Nephron progenitor cell (in vitro differentiated cells): Measurements from ENCODE around the gene MN1.

Experiments used
- DNase-seq: peaks from one replicate; pipeline ENCODE4 v3.0.0; 2021
- H3K27ac Mint-ChIP-seq: 2 replicates; pipeline ENCODE4 v1.8.0; 2021; ENCODE audit warnings: mild to moderate bottlenecking, moderate library complexity, mixed read lengths
- H3K27me3 Mint-ChIP-seq: 2 replicates; pipeline ENCODE4 v1.8.0; 2021; ENCODE audit warnings: mild to moderate bottlenecking, low read depth, mixed read lengths; ENCODE audit not compliant: poor library complexity
- H3K36me3 Mint-ChIP-seq: 2 replicates; pipeline ENCODE4 v1.8.0; 2021; ENCODE audit warnings: low read depth, mixed read lengths
- H3K4me1 Mint-ChIP-seq: 2 replicates; pipeline ENCODE4 v1.8.0; 2021; ENCODE audit warnings: mixed read lengths
- H3K4me3 Mint-ChIP-seq: 2 replicates; pipeline ENCODE4 v1.8.0; 2021; ENCODE audit warnings: mild to moderate bottlenecking, moderate library complexity, mixed read lengths
- H3K9me3 Mint-ChIP-seq: 2 replicates; pipeline ENCODE4 v1.8.0; 2021; ENCODE audit warnings: mild to moderate bottlenecking, moderate library complexity, mixed read lengths
- TF ChIP-seq, protein P1 (sequence below): fragments of 200-600 bp; sonication (generic); IDR thresholded peaks from 2 replicates; pipeline ENCODE4 v1.5.0; 2021; ENCODE audit warnings: antibody characterized with exemption

MN1 gene

GRCh38 chr22:27795696-27796517 lies 5.6 kb downstream of the MN1 start:
- H3K4me3 Mint-ChIP-seq = peak overlapping the region; percentile 76
- no peak for DNase-seq
- TF ChIP-seq, protein P1, sequence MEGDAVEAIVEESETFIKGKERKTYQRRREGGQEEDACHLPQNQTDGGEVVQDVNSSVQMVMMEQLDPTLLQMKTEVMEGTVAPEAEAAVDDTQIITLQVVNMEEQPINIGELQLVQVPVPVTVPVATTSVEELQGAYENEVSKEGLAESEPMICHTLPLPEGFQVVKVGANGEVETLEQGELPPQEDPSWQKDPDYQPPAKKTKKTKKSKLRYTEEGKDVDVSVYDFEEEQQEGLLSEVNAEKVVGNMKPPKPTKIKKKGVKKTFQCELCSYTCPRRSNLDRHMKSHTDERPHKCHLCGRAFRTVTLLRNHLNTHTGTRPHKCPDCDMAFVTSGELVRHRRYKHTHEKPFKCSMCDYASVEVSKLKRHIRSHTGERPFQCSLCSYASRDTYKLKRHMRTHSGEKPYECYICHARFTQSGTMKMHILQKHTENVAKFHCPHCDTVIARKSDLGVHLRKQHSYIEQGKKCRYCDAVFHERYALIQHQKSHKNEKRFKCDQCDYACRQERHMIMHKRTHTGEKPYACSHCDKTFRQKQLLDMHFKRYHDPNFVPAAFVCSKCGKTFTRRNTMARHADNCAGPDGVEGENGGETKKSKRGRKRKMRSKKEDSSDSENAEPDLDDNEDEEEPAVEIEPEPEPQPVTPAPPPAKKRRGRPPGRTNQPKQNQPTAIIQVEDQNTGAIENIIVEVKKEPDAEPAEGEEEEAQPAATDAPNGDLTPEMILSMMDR = no peak
- H3K9me3 Mint-ChIP-seq = no peaks in the 10 kb centered on the region
- peaks cover 62% of the 10 kb centered on the region for H3K4me1 Mint-ChIP-seq
- H3K27ac Mint-ChIP-seq = no peak overlapping the region
- peaks cover 63% of the 10 kb centered on the region for H3K27me3 Mint-ChIP-seq
- peaks cover 6% of the 10 kb centered on the region for H3K36me3 Mint-ChIP-seq

DNA sequence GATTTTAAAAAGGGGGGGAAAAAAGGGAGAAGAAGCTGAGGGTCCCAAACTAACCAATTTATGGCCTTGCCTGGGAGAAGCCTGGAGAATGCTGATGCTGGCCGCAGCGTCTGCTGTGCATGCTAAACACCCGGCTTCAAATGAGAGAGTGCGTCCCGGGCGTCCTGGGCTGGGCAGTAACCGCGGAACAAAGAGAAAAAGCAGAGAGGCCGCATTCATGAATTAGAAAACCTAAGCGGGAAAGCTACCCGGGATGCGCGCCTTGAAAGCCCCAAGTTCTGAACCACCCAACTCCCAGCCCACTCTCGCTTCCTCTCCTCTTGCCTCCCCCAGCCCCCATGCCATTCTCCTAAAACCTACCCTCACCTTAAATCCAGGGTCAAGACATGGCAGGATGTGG lies 6.5 kb downstream of the MN1 start:
- Mint-ChIP-seq H3K4me1 (peaks cover 71% of the 10 kb centered on the region), H3K27ac (no peak overlapping the region), H3K4me3 (peak overlapping the region; percentile 76), H3K27me3 (peaks cover 55% of the 10 kb centered on the region), H3K36me3 (peaks cover 6% of the 10 kb centered on the region), H3K9me3 (no peaks in the 10 kb centered on the region)
- DNase-seq = peak; percentile 36
- TF ChIP-seq, protein P1 = no peak

DNA sequence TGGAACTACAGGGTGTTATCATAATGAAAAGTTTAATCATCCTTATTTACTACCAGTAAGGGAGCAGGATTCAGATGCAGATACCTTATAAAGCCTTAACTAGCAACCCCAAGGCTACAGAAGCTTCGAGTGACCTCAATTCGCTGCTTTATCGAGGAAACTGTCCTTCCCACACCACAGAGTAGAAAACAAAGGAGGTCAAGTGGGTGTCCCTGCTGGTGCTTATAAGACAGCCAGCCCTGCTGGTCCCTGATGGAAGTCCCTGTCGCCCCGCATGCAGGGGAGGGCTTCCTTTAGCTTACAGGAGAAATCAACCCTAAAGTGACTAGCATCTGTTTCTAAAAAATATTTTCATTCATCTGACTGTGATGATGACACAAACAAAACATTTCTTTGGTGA lies 7.3 kb downstream of the MN1 start:
- Mint-ChIP-seq H3K27me3 (peaks cover 53% of the 10 kb centered on the region), H3K27ac (no peak overlapping the region), H3K4me3 (peak overlapping the region; percentile 76), H3K4me1 (peaks cover 75% of the 10 kb centered on the region), H3K9me3 (no peaks in the 10 kb centered on the region), H3K36me3 (peaks cover 8% of the 10 kb centered on the region)
- TF ChIP-seq, protein P1 = no peak
- no peak for DNase-seq

- DNase-seq = no peak
- no peak overlapping the region for H3K27ac Mint-ChIP-seq
- peaks cover 51% of the 10 kb centered on the region for H3K27me3 Mint-ChIP-seq
- H3K4me3 Mint-ChIP-seq = peak overlapping the region; percentile 76
- H3K36me3 Mint-ChIP-seq = peaks cover 12% of the 10 kb centered on the region
- H3K4me1 Mint-ChIP-seq = peaks cover 76% of the 10 kb centered on the region
- H3K9me3 Mint-ChIP-seq = no peaks in the 10 kb centered on the region
- TF ChIP-seq, protein P1 = no peak
These were observed 8.0 kb downstream of the MN1 start for GRCh38 chr22:27793576-27793975.

GRCh38 chr22:27792452-27793161 lies 8.9 kb downstream of the MN1 start:
- Mint-ChIP-seq H3K27me3 (peaks cover 50% of the 10 kb centered on the region), H3K9me3 (no peaks in the 10 kb centered on the region), H3K36me3 (peaks cover 19% of the 10 kb centered on the region), H3K27ac (no peak overlapping the region), H3K4me1 (peaks cover 86% of the 10 kb centered on the region), H3K4me3 (peak overlapping the region; percentile 76)
- DNase-seq = no peak
- TF ChIP-seq, protein P1 = no peak
